Breast epithelium (tissue), 3 donors: ENCODE measurements around the gene ANTXR1.

Experiments
- POLR2A ChIP-seq: fragments of 450-650 bp; IDR thresholded peaks from one replicate; pipeline ENCODE4 v1.6.1; 2016; ENCODE audit warnings: antibody characterized with exemption, mild to moderate bottlenecking, moderate library complexity
- POLR2AphosphoS5 ChIP-seq, 3 donors: sonication (generic); formaldehyde crosslinking; IDR thresholded peaks; one replicate each; pipeline ENCODE4 v1.6.1; 2017; ENCODE audit warnings: antibody characterized with exemption in 3 of 3
- TF ChIP-seq, protein P1 (sequence below), 3 donors: fragments of 450-650 bp; IDR thresholded peaks; one replicate each; pipeline ENCODE4 v1.5.1; 2016 to 2017; ENCODE audit warnings: antibody characterized with exemption in 3 of 3, mild to moderate bottlenecking in 3 of 3, moderate library complexity in 3 of 3

DNA sequence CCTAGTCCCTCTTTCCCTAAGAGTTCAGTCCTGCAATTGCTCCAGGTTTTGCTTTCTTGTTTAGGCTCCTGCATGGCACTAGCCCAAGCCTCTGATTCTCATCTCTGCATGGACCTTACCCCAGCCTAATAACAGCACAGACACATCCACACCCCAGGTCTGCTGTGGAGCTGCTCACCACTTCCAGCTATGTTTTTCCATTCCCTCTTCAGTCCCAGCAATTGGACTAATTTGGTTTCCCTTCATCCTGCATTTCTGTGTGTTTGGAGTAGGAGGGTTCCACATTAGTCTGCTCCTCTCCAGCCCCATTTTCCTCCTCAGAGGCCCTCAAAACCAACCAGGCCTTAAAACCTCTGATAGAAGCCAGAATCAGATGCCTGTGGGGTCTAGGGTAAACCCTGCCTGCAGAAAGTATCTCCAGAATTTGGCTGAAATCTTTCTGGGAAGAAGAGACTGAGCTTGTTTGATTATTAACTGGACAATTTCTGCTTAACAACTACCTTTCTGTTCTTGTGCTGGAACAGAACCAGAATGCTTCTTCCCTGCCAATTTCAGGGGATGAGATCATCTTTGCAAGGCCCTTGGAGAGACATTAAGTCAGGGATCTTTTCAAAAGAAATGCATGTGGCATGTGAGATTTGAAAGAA lies 278.1 kb downstream of the ANTXR1 start:
- TF ChIP-seq, protein P1, sequence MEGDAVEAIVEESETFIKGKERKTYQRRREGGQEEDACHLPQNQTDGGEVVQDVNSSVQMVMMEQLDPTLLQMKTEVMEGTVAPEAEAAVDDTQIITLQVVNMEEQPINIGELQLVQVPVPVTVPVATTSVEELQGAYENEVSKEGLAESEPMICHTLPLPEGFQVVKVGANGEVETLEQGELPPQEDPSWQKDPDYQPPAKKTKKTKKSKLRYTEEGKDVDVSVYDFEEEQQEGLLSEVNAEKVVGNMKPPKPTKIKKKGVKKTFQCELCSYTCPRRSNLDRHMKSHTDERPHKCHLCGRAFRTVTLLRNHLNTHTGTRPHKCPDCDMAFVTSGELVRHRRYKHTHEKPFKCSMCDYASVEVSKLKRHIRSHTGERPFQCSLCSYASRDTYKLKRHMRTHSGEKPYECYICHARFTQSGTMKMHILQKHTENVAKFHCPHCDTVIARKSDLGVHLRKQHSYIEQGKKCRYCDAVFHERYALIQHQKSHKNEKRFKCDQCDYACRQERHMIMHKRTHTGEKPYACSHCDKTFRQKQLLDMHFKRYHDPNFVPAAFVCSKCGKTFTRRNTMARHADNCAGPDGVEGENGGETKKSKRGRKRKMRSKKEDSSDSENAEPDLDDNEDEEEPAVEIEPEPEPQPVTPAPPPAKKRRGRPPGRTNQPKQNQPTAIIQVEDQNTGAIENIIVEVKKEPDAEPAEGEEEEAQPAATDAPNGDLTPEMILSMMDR (IDR thresholded peaks at IDR 0.05) = no peak
- TF ChIP-seq POLR2AphosphoS5 (IDR thresholded peaks at IDR 0.05) = no peak
- no peak for TF ChIP-seq POLR2A
